ENCODE data around the gene PHYKPL.

The PHYKPL gene

GRCh38 chr5:178205749-178206047 is 26.9 kb downstream of the PHYKPL start:
- in situ Hi-C loops (cut with MboI; ENCODE audit: low pct_unique_long_range_greater_than_20kb, low sequenced_read_pairs, unreplicated experiment), result no loop called here
- TF ChIP-seq CTCF (IDR thresholded peaks at IDR 0.05; ENCODE audit: extremely low read depth, insufficient read depth, missing control alignments), result no peak
- DNase-seq (ENCODE audit: low spot score), result no peak

DNA sequence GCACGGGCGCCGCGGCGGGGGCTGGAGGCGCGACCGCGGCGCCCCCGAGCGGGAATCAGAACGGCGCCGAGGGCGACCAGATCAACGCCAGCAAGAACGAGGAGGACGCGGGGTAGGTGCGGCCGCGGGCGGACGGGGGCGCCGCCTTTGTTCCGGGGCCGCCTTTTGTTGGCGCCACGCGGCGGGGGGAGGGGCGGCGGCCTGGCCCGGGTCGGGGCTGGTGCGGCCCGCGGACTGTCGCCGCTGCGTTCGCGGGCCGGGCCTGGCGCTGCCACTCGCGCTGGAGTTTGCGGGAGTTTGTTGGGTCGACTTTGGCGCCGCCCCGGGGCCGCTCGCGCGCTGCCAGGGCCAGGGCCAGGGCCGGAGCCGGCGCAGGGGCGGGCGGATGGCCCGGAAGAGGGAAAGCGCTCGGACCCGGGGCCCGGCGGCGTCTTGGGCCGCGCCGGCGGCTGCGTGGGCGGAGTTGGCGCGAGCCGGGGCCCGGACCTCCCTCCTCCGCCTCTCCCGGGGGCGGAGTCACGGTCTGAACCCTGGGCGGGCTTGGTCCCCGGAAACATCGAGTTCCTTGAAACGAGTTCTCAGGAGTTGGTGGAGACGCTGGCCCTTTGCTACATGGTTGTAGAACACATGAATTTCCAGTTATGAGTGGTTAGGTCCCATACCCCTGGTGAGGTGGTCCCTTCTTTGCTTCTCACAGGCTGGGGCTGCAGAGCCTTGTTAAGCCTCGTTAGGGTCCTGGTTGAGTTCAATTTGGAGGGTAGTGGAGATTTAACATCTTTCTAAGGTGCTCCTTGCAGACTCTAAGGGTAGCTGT is 27.5 kb downstream of the PHYKPL start:
- TF ChIP-seq CTCF (IDR thresholded peaks at IDR 0.05; ENCODE audit: extremely low read depth, insufficient read depth, missing control alignments), result no peak
- DNase-seq (ENCODE audit: low spot score), result peak; percentile 94
- in situ Hi-C loops (cut with MboI; ENCODE audit: low pct_unique_long_range_greater_than_20kb, low sequenced_read_pairs, unreplicated experiment), result no loop called here

- in situ Hi-C loops (cut with MboI; ENCODE audit: low pct_unique_long_range_greater_than_20kb, low sequenced_read_pairs, unreplicated experiment), result no loop called here
- no peak for TF ChIP-seq CTCF (IDR thresholded peaks at IDR 0.05; ENCODE audit: extremely low read depth, insufficient read depth, missing control alignments)
- peak; percentile 100 for DNase-seq (ENCODE audit: low spot score)
Measured at GRCh38 chr5:178204182-178204934, 28.2 kb downstream of the PHYKPL start, which contains the start of gene HNRNPAB. Gene HNRNPAB (plus strand): TSS chr5:178204533. CDS start chr5:178204838, 305 bp downstream.

DNA sequence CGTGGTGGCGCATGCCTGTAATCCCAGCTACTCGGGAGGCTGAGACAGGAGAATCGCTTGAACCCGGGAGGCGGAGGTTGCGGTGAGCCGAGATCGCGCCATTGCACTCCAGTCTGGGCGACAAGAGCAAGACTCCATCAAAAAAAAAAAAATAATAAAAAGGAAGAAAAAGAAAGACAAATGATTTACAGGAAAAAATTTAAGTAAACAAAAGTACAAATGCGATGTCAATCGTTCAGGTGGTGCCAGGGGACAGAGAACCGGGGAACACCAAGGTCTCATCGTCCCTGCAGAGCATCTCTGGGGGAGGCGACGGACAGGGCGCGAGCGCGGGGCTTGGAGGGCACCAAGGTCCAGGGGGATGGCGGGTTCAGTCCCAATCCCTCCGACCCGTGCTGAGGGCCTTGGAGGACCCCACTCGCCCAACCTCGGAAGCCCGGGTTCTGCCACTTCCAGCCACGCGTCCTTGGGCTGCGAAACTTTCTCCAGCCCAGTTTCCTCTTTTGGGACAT is 28.9 kb downstream of the PHYKPL start:
- DNase-seq (ENCODE audit: low spot score), result peak; percentile 70
- TF ChIP-seq CTCF (IDR thresholded peaks at IDR 0.05; ENCODE audit: extremely low read depth, insufficient read depth, missing control alignments), result no peak
- in situ Hi-C loops (cut with MboI; ENCODE audit: low pct_unique_long_range_greater_than_20kb, low sequenced_read_pairs, unreplicated experiment), result no loop called here

DNA sequence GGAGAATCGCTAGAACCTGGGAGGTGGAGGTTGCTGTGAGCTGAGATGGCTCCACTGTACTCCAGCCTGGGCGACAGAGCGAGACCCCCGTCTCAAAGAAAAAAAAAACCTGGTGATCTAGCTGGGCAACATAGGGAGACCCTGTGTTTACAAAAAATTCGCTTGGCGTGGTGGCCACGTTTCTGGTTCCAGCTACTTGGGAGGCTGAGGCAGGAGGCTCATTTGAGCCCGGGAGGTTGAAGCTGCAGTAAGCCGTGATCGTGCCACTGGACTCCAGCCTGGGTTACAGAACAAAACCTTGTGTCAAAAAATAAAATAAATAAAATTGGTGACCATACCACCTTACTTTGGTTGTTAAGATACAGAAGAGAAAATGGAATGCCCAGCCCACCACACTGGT is 30.1 kb downstream of the PHYKPL start:
- in situ Hi-C loops (cut with MboI; ENCODE audit: low pct_unique_long_range_greater_than_20kb, low sequenced_read_pairs, unreplicated experiment), result no loop called here
- no peak for DNase-seq (ENCODE audit: low spot score)
- TF ChIP-seq CTCF (IDR thresholded peaks at IDR 0.05; ENCODE audit: extremely low read depth, insufficient read depth, missing control alignments), result no peak

DNA sequence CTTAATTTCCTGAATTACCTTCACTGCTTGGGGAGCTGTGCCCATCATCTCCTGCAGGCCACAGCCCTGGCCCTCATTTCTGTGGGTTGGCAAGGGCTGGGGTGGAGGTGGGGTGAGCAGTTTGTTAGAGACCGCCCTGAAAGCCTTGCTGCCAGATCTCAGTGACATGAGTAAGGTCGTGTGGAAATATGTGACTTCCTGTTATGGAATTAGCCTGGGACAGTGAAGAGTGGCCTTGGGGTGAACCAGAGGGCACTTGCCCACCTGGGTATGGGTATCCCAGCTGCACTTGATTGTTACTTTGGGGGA is 30.7 kb downstream of the PHYKPL start:
- TF ChIP-seq CTCF (IDR thresholded peaks at IDR 0.05; ENCODE audit: extremely low read depth, insufficient read depth, missing control alignments), result no peak
- no peak for DNase-seq (ENCODE audit: low spot score)
- in situ Hi-C loops (cut with MboI; ENCODE audit: low pct_unique_long_range_greater_than_20kb, low sequenced_read_pairs, unreplicated experiment), result no loop called here
